Measurements from ENCODE around the gene APOBEC3H.

The APOBEC3H gene

GRCh38 chr22:39138357-39138997, 41.4 kb downstream of the APOBEC3H start:
- no peak for DNase-seq

DNA sequence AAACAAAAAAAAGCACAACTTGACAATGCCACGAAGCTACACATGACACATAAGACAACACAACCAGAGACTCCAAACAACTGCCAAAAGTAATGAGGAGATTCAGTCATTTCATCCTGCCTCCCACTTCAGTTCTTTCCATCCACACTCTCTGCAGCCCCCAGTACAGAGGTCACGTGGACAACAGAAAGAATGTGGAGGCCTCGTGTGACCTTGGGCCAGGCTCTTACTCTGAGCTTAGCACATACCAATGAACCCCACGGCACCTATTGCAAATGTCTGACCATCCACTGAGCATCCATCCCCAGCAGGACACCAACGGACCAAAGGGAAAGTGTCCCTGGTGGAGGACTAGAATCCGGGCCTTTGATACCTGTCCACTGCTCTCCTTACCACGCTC, 42.9 kb downstream of the APOBEC3H start:
- no peak for DNase-seq

- DNase-seq = no peak
These were observed 45.1 kb downstream of the APOBEC3H start for GRCh38 chr22:39142088-39142680.

DNA sequence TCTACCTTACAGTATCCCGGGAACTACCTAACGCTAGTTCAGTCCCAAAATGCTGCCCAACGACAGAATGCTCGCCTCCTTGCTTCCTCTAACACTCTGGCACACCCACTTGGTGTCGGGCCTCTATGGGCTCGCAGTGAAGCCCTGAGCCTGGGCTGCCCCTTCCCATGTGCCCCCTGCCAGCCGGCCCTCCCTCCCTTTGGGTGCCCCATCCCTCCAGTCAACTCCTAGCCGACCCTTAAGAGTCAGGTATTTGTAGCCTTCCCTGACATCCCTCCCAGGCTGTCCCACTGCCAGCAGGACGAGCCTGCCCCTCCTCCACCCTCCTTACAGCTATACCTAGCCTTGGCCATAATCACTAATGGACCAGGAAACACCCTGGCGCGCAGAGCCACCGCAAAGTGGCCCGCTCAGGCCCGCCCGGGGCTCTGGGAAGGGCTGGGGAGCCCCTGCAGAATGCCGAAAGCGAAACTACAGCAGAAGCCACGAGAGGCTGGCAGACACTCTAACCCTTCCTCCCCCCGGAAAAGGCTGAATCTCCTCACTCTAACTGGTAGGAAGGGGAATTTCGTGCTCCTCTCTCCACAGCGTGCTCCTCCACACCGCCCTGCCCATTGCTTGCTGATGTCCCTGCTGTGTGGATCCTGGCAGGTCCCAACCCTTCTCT, 47.2 kb downstream of the APOBEC3H start:
- DNase-seq = no peak

DNA sequence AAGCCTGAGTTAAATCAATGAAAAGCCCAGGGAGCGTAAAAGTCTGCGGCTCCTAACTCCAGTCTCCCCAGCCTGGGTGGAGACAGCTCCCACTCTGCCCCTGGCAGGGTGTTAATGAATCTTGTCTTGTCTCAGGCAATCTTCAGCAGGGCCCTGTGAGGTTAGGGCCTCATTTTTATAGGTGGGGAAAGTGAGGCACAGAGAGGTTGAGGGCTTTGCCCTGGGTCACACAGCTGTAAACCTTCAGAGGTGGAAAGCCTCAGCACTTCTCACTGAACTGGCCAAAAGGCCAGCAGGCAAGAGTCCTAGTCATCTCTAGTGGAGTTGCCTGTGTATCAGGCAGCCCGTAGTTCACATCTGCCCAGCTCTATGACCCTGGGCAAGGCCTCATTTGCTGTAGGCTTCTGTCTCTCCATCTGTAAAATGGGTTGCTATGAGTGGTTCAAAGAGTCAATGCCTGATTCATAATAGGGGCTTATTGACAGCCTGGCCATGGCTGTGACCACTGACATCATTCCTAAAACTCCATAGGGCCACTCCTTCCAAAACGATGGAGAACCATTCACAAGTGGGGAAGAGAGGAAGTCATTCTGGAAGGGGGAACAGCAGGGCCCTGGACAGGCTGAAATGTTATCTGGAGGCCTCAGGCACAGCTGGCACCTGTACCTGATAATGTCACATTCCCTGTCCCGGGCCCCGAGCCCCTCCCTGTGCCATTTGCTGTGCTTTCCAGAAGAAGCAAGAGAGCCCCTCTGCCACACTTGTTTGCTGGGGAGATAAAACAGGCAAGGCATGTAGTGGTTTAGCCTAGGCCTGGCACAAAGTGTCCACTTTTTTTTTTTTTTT, 49.4 kb downstream of the APOBEC3H start:
- DNase-seq = no peak

GRCh38 chr22:39147335-39148025, 50.4 kb downstream of the APOBEC3H start:
- no peak for DNase-seq

DNA sequence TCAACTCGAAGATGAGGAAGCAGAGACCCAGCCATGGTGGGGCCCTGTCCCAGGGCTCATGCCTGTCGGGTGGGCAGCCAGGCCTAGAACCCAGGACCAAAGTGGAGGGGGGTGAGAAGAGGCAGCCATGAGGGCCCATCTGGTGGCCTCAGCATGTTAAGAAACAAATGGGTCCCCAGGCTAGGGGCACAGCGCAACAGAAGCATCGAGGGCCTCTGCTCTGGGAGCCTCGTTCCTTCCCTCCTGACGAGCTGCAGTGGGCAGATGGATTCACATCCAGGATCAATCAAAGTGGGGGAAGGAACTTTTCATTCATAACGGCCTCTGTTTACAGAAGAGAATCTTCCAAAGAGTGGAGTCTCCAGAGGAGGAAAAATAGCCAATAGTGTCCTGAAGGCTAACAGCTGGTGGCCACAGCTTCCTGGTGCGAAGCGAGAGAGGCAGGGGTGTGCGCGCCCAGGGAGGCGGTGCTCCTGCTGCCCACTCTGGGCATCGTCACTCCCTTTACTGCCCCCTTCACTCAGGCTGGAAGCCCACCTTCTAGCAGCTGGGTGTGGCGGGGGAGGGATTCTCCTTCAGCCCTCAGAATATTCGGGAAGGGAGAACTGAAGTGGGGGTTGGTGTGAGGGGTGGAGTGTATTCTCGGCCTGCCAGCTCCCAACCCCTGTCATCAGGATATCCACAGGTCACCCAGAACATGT, 51.1 kb downstream of the APOBEC3H start:
- no peak for DNase-seq

GRCh38 chr22:39148727-39149535, 51.9 kb downstream of the APOBEC3H start:
- no peak for DNase-seq

GRCh38 chr22:39149915-39150847, 53.1 kb downstream of the APOBEC3H start:
- no peak for DNase-seq

DNA sequence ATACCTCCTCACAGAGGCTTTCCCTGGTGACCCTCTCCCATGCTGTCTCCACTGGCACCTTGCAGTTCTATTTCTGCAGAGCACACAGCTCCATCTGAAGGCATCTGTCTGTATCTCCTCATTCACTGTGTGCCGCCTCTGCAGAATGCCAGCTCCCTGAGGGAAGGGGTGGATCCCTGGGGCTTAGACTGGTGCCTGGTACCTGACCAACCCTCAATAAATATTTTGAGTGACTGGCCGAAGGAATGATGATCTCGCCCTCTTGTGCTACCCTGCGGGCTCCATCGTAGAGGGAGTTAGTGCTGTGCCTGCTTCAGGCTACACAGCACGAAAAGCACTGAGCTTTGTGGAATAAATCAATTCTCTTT, 53.8 kb downstream of the APOBEC3H start:
- no peak for DNase-seq

DNA sequence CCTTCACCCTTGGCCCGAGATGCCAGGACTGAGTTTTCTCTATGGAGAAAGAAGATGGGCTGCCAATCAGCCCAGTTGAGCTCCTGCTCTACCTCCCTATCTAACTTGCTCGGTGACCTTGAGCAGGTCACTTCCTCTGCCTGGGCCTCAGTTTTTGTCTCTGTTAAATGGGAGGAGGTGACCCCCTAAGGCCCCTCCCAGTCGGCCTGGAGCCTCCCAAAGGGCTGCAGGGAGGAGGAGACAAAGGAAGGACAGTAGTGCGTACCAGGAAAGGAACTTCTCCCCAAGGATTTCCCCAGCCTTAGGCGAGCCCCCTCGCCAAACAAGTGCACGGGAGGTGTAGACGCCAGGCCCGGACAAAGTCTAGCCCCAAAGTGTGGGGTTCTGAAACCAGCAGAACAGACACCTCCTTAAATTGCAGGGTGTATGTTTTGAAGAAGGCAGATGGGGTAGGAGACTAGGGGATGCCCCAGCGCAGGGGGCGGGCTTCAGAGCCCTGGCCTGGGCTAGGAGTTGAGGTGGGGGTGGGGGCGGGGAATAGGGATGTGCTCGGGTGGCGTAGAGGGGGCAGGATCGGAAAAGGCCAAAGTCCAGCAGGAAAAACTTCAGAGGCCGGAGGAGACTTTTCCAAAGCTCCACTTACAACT, 54.4 kb downstream of the APOBEC3H start:
- DNase-seq = no peak

DNA sequence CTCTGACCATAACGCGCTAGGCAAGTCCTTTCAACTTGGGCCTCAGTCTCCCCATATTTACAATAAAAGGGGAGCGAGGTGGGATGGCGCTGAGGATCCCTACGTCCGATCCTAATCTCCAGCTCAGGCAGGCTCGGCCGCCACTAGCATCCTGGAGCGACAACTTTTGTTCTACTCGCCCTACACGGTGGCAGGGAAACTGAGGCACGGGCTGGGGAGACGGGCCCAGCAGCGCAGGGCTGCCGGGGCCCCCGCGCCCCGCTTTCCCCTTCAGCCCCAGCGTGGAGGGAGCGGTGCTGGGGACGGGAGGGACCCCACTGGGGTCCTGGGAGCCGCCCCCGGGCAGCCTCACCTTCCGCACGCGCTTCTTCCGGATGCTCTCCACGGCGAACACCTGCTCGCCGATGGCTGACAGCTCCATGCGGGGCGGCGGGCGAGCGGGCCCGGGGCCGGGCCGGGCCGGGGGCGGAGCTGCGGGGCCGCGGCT, 55.0 kb downstream of the APOBEC3H start:
- no peak for DNase-seq

DNA sequence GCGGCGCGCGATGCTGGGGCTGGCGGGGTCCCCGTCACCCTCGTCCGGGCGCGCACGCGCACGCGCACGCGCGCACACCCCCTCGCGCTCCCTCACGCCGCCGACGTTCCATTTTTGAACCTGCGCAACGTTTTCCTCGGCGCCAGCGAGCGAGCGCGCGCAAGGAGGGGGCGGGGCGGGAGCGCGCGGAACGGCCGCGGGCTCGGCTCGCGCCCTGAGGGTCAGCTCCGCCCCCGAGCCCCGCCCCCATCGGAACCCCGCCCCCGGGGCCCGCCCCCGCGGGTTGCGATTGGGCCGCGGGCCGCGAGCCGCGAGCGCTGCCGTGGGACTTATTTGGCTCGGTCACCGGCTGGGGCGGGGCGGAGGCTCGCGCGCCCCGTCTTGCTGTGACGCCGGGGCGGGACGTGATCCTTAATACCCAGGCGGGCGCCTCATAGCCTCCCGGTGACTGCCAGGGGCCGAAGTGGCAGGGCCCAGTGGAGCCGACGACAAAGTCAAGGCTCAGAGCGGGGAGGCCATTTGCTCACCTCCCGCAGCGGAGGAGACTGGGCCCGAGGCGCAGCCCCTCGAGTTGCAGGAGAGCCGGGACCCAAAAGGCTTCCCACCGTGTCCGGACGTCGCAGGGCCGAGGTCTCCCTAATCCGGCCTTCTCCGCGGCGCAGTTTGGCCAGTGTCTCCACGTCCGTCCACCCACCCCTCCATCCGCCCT, 55.6 kb downstream of the APOBEC3H start, which contains the start of gene CBX7:
Gene CBX7 (minus strand): TSS at position 170 of the 709 bp plus-strand sequence. CDS start 236 bp downstream, outside the sequence.
- DNase-seq = peak; percentile 91

DNA sequence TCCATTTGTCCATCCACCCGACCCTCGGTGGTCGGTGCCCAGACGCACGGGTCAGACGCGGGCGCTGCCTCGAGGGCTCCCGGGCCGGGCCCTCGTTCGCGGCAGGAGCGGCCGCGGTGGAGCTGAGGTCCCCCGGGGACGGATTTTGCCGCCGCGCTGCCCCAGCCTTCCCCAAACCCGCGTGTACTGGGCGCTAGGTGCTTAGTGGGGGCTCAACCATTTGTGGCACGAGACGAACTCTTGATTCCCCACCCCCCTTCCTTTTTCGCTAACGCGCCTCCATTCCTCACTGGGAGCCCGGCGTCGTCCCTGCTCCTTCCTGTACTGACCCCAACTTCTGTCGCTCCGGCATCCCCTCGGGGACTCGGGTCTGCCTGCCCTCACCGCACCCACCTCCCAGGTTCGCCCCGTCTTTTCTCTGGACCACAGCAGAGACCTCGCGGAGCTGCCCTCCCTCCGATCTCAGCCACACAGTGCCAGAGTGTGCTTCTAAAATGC, 56.2 kb downstream of the APOBEC3H start:
- no peak for DNase-seq

Measured in right hindlimb (tissue), 1 donor.